BLaER1 (cell line): ENCODE measurements around the gene NUP188.
"Not testable (repeated sequence)": the region's sequence is repeated elsewhere in the genome, so short reads cannot be mapped to it uniquely, and the experiment has no call there.

Source experiments
- H3K27ac ChIP-seq: shearing (Covaris generic); formaldehyde crosslinking; 2 replicates; pipeline ENCODE4 v1.8.1; 2022
- H3K27me3 ChIP-seq: shearing (Covaris generic); formaldehyde crosslinking; 2 replicates; pipeline ENCODE4 v1.8.1; 2022
- H3K36me3 ChIP-seq: shearing (Covaris generic); formaldehyde crosslinking; 2 replicates; pipeline ENCODE4 v1.8.1; 2022
- H3K4me1 ChIP-seq: shearing (Covaris generic); formaldehyde crosslinking; 2 replicates; pipeline ENCODE4 v1.8.1; 2022
- H3K4me2 ChIP-seq: shearing (Covaris generic); formaldehyde crosslinking; 2 replicates; pipeline ENCODE4 v1.8.1; 2022
- H3K4me3 ChIP-seq: shearing (Covaris generic); formaldehyde crosslinking; 2 replicates; pipeline ENCODE4 v1.8.1; 2022
- H3K9ac ChIP-seq: shearing (Covaris generic); formaldehyde crosslinking; 2 replicates; pipeline ENCODE4 v1.8.1; 2022
- H3K9me3 ChIP-seq: shearing (Covaris generic); formaldehyde crosslinking; 2 replicates; pipeline ENCODE4 v1.8.1; 2022
- H4K20me1 ChIP-seq: shearing (Covaris generic); formaldehyde crosslinking; 2 replicates; pipeline ENCODE4 v1.8.1; 2022
- Cebpa-rat ChIP-seq: shearing (Covaris generic); IDR thresholded peaks from 2 replicates; pipeline ENCODE4 v1.8.1; 2022

Gene NUP188

GRCh38 chr9:129026442-129027223 lies 79.1 kb downstream of the NUP188 start:
- H3K4me2 ChIP-seq, result peak overlapping the region; percentile 97
- no peak for TF ChIP-seq Cebpa-rat
- peak overlapping the region; percentile 83 for H3K4me3 ChIP-seq
- H4K20me1 ChIP-seq, result peaks cover 31% of the 10 kb centered on the region
- H3K9ac ChIP-seq, result peak overlapping the region; percentile 81
- no peaks in the 10 kb centered on the region for H3K9me3 ChIP-seq
- no peak overlapping the region for H3K27ac ChIP-seq
- peaks cover 79% of the 10 kb centered on the region for H3K4me1 ChIP-seq
- H3K27me3 ChIP-seq, result no peaks in the 10 kb centered on the region
- no peaks in the 10 kb centered on the region for H3K36me3 ChIP-seq

GRCh38 chr9:129027224-129027684 lies 79.8 kb downstream of the NUP188 start:
- Histone ChIP-seq H3K4me1 (peaks cover 74% of the 10 kb centered on the region), H3K9ac (peak overlapping the region; percentile 81)

GRCh38 chr9:129027685-129028191 lies 80.2 kb downstream of the NUP188 start:
- no peaks in the 10 kb centered on the region for H3K9me3 ChIP-seq
- no peaks in the 10 kb centered on the region for H3K27me3 ChIP-seq
- H3K36me3 ChIP-seq, result no peaks in the 10 kb centered on the region
- H4K20me1 ChIP-seq, result peaks cover 31% of the 10 kb centered on the region
- peak overlapping the region; percentile 97 for H3K4me2 ChIP-seq
- H3K27ac ChIP-seq, result peak overlapping the region; percentile 79
- peak overlapping the region; percentile 83 for H3K4me3 ChIP-seq
- no peak for TF ChIP-seq Cebpa-rat
- H3K9ac ChIP-seq, result peak overlapping the region; percentile 81
- H3K4me1 ChIP-seq, result peaks cover 70% of the 10 kb centered on the region

More at GRCh38 chr9:129027224-129027684, 79.8 kb downstream of the NUP188 start:
- no peaks in the 10 kb centered on the region for H3K36me3 ChIP-seq
- H3K9me3 ChIP-seq, result no peaks in the 10 kb centered on the region
- H3K4me2 ChIP-seq, result peak overlapping the region; percentile 97
- no peaks in the 10 kb centered on the region for H3K27me3 ChIP-seq
- H4K20me1 ChIP-seq, result peaks cover 31% of the 10 kb centered on the region
- peak overlapping the region; percentile 83 for H3K4me3 ChIP-seq
- no peak for TF ChIP-seq Cebpa-rat
- peak overlapping the region; percentile 79 for H3K27ac ChIP-seq

GRCh38 chr9:129028192-129028966 lies 80.9 kb downstream of the NUP188 start, which contains the start of gene SH3GLB2:
Gene SH3GLB2, minus strand, starts transcription at chr9:129028331. Its CDS starts 177 bp downstream, at chr9:129028154.
- Histone ChIP-seq H3K4me1 (peaks cover 63% of the 10 kb centered on the region), H4K20me1 (peaks cover 27% of the 10 kb centered on the region), H3K4me3 (peak within 1 kb of the TSS; percentile 83), H3K27me3 (no peaks in the 10 kb centered on the region), H3K9ac (peak within 1 kb of the TSS; percentile 81), H3K27ac (peak within 1 kb of the TSS; percentile 79), H3K36me3 (no peaks in the 10 kb centered on the region), H3K9me3 (no peaks in the 10 kb centered on the region), H3K4me2 (peak within 1 kb of the TSS; percentile 97)
- TF ChIP-seq Cebpa-rat, result no peak

GRCh38 chr9:129030191-129030590 lies 82.7 kb downstream of the NUP188 start:
- Histone ChIP-seq H3K9me3 (no peaks in the 10 kb centered on the region), H3K9ac (no peak overlapping the region), H3K27me3 (no peaks in the 10 kb centered on the region), H3K4me3 (no peak overlapping the region), H3K36me3 (no peaks in the 10 kb centered on the region), H3K27ac (no peak overlapping the region), H3K4me2 (no peak overlapping the region), H3K4me1 (peaks cover 45% of the 10 kb centered on the region), H4K20me1 (peaks cover 20% of the 10 kb centered on the region)
- no peak for TF ChIP-seq Cebpa-rat

- H3K36me3 ChIP-seq, result no peaks in the 10 kb centered on the region
- H3K4me3 ChIP-seq, result no peak overlapping the region
- no peak overlapping the region for H3K4me2 ChIP-seq
- H3K9ac ChIP-seq, result no peak overlapping the region
- H3K9me3 ChIP-seq, result no peaks in the 10 kb centered on the region
- H3K27me3 ChIP-seq, result no peaks in the 10 kb centered on the region
- TF ChIP-seq Cebpa-rat, result no peak
- no peak overlapping the region for H3K27ac ChIP-seq
- H3K4me1 ChIP-seq, result peaks cover 39% of the 10 kb centered on the region
- peaks cover 12% of the 10 kb centered on the region for H4K20me1 ChIP-seq
Measured at GRCh38 chr9:129031514-129031913, 84.0 kb downstream of the NUP188 start.

GRCh38 chr9:129032541-129033159 lies 85.2 kb downstream of the NUP188 start:
- Histone ChIP-seq H3K4me3 (no peak overlapping the region), H3K4me1 (peaks cover 35% of the 10 kb centered on the region), H3K36me3 (no peaks in the 10 kb centered on the region), H3K4me2 (no peak overlapping the region), H4K20me1 (peaks cover 12% of the 10 kb centered on the region), H3K27ac (no peak overlapping the region), H3K9ac (no peak overlapping the region), H3K9me3 (no peaks in the 10 kb centered on the region), H3K27me3 (no peaks in the 10 kb centered on the region)
- TF ChIP-seq Cebpa-rat, result no peak

GRCh38 chr9:129033216-129033615 lies 85.7 kb downstream of the NUP188 start:
- H3K9ac ChIP-seq, result no peak overlapping the region
- no peak for TF ChIP-seq Cebpa-rat
- no peaks in the 10 kb centered on the region for H3K36me3 ChIP-seq
- H3K4me2 ChIP-seq, result no peak overlapping the region
- H3K4me3 ChIP-seq, result no peak overlapping the region
- peaks cover 39% of the 10 kb centered on the region for H3K4me1 ChIP-seq
- H4K20me1 ChIP-seq, result peaks cover 17% of the 10 kb centered on the region
- no peak overlapping the region for H3K27ac ChIP-seq
- H3K9me3 ChIP-seq, result no peaks in the 10 kb centered on the region
- no peaks in the 10 kb centered on the region for H3K27me3 ChIP-seq

GRCh38 chr9:129035838-129036237 lies 88.3 kb downstream of the NUP188 start:
- H3K36me3 ChIP-seq, H3K9me3 ChIP-seq, H3K27me3 ChIP-seq: not testable (repeated sequence)
- Histone ChIP-seq H3K27ac (peak overlapping the region; percentile 52), H3K9ac (peak overlapping the region; percentile 68; the same call in 1 of the 2 replicates), H3K4me2 (peak overlapping the region; percentile 75), H3K4me1 (peaks cover 28% of the 10 kb centered on the region), H4K20me1 (peaks cover 25% of the 10 kb centered on the region), H3K4me3 (peak overlapping the region; percentile 98)
